ENCODE results near the gene PDSS2.
"Not testable (repeated sequence)": the region's sequence is repeated elsewhere in the genome, so short reads cannot be mapped to it uniquely, and the experiment has no call there.

The PDSS2 gene

DNA sequence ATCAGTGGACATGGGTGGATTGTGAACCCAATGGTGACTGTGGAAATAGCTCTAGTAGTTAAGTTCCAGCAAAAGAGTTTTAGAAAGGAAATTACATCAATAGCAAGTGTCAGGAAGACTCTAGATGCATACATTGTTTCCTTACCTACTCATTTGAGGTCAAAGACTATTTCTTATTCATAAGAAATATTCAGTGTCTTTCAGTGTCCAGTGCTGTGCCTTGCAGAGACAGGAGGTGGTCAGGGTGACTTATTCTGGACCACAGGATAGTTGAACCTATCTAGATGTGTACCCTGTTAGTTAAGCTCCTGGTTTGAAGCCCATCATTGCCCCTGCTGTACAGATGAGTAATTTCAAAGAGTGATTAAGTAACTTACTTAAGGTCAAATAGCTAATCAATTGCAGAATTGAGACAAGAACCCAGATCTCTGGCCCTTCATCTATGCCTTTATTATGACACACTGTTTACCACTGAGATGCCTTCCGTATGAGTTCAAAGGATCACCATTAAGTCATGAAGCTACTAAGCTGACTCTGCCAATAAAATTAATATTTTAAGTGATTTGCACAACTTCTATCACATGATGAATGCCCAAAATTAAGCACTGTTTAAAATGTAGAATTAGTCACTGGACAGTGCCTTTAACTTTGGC is 136.1 kb downstream of the PDSS2 start:
- no peak for DNase-seq (ENCODE audit: low read depth in 2 of 2)

DNA sequence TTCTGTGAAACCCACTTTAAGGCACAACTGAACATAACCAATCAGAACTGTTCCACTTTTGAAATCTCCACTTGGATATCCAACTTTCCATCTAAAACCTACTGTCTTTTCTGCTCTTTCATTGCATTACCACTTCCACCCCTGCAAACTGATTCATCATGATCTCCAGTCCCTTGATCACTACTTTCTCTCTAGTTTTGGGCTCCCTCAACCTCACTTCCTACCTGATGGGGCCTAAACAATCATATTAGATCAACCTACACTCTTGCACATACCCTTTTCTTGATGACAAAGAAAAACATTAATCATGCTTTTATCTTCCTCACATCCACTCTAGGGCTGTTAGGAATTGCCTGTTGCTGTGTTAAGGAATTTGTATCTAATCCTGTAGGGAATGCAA is 137.6 kb downstream of the PDSS2 start:
- DNase-seq (ENCODE audit: low read depth in 2 of 2) = no peak

DNA sequence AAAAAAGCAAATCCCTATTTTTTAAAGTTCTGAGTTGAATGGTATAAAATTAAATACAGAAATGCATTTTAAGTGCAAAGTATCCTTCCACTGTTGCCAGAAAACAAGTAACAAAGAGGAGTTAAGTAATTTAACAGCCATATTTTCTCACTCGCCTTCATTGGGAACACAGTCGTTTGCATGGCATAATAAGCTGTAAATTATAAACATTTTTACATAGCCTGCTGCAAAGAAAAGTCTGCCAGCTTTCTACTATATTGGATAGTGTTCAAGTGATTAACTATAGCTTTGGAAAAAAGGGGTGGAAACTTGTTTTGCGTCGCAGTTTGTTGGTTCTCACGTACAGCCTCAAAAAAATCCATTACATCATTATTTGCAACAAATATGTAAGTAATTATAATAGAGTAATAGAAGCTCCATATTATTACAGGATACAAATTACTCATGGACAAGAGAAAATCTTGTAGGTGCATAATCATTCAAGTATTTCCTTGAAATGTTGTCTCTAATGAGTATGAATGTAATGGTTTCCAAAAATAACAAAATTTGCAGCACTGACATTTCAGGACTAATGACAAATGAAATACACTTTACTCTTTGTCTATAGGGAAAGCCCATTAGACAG is 139.3 kb downstream of the PDSS2 start:
- DNase-seq (ENCODE audit: low read depth in 2 of 2) = peak; percentile 29 to 32

DNA sequence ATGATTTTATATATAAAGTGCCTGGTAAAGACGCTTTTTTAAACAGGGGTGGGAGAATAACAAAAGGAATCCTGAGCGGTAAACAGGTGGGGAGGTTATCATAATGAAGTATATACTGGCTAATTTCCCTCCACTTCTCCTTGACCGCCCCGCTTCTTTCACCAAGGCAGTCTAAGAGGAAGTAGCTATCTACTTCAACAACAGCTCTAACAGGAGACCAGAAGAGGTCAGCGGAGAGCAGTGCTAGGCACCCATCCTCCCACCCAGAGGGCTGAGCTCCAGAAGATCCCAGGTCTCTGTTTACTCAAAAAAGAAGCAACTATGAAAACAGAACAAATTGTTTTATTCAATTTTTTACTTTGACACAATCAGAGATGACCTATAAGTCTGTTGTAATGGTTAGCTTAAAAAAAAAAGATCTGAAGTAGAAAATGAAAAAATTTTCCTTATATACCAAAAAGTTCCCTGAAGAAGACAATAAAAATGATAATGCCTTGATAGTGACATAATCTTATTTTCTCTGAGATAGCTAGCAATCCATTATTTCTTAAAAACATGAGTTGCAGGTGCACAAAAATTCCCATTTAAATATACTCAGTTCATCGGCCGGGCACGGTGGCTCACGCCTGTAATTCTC is 141.1 kb downstream of the PDSS2 start:
- no peak for DNase-seq (ENCODE audit: low read depth in 2 of 2)

DNA sequence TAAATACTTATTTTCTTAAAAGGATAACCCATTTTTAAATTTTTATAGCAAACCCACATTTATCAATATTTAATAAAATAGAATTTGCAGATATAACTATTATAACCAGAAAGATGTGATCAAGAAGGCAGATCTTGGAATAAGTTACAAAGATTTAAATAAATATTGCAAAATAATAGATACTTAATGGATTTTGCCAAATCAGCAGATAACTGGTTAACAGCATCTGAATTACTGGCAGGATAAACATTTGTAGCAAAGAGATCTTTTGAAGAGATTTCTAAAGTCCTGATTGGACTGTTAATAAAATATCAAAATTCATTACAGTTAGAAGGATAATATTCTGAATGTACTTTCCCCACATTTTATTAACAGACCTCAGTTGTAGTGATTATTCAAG is 144.2 kb downstream of the PDSS2 start:
- DNase-seq (ENCODE audit: low read depth in 2 of 2) = no peak

DNA sequence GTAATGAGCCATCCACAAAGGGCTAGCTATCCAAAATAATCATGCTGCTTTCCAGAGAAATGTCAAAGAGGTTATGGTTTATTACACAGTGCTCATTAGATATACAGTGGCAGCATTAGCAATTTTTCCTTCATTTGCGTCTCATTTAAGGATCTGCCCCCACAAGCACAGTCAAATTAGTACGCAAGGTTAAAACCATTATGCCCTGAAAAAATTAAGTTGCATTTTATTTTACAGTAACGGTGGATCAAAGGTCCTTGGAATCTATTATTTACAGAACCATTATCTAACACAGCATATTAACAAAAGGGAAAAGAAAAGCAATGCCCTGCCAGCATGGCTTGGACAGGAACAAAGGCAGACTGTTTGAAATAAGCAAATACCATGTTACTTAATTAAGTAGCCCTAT is 144.8 kb downstream of the PDSS2 start:
- no peak for DNase-seq (ENCODE audit: low read depth in 2 of 2)

DNA sequence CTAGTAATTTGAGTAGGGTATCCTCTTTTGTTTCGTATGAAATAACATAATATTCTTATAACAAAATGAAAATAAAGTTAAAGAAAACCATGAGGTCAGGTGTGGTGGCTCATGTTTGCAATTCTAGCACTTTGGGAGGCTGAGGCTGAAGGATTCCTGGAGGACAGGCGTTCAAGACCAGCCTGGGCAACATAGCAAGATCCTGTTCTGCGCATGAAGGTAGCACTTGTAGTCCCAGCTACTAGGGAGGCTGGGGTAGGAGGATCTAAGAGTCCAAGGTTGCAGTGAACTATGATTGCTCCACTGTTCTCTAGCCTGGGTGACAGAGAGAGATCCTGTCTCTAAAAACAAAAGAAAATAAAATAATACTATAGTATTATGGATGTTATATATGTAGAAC is 145.6 kb downstream of the PDSS2 start:
- no peak for DNase-seq (ENCODE audit: low read depth in 2 of 2)

DNA sequence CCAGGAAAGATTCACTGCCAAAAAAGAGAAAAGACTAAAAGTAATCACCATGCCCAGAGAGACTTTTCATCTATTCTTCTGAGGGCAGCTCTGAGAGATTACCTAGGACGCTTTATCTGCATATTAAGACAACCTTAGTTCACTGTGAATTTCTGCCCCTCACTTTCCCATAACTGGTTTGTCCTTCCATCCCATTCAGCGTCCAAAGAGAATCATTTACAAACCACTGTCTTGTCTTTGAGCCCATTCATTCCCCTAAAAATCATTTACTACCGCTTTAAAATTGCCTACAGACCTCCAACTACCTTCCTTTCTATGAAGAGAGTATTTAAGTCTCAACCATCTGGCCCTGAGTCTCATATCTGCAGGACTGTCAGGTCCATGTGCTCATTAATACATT is 149.0 kb downstream of the PDSS2 start:
- DNase-seq (ENCODE audit: low read depth in 2 of 2) = no peak

DNA sequence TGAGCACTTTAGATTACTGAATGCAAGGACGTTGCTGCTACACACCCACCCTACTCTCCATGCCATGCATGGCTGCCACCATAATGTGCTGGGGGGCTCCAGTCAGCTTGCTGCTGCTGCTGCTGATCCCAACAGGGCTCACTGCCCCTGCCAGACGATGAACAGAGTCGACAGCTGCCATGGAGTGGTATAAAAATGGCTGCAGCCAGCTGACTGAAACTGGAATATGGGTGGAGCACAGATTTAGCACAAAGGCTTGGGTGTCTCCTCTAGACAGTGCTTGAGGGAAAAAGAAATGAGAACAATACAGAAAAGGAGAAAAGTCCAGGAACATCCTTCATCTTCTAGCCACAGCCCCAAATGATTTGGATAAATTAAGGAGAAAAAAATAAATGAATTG is 150.7 kb downstream of the PDSS2 start:
- no peak for DNase-seq (ENCODE audit: low read depth in 2 of 2)

DNA sequence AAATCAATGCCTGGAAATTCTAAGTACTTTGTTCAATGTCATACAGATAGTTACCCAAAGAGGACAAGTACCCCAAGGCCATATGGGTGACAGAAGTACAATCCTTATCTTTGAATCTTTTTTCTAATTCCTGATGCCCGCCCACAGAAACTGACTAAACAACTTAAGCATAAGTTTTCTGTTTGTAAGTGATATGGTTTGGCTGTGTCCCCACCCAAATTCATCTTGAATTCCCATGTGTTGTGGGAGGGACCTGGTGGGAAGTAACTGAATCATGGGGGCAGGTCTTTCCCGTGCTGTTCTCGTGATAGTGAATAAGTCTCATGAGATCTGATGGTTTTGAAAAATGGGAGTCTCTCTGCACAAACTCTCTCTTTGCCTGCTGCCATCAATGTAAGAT is 153.4 kb downstream of the PDSS2 start:
- DNase-seq (ENCODE audit: low read depth in 2 of 2) = not testable (repeated sequence)

DNA sequence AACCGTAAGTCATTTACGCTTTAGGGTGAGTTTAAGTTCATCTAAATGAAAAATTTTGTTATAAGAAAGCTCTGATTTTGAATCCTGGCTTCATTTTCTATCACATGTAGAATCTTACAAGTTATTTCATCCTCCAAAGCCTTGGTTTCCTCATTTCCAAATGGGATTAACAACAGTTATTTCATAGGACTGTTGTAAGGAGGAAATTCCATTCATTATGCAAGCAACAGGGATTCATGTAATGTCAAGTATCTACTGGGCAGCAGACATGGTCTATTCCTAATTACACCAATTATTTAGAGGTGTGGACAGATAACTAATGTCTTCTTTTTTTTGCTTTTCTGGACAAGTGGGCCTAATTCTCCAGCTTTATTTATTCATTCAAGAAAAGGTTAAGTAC is 154.0 kb downstream of the PDSS2 start:
- peak in 1 of 2 experiments; percentile 7 for DNase-seq (ENCODE audit: low read depth in 2 of 2)

DNA sequence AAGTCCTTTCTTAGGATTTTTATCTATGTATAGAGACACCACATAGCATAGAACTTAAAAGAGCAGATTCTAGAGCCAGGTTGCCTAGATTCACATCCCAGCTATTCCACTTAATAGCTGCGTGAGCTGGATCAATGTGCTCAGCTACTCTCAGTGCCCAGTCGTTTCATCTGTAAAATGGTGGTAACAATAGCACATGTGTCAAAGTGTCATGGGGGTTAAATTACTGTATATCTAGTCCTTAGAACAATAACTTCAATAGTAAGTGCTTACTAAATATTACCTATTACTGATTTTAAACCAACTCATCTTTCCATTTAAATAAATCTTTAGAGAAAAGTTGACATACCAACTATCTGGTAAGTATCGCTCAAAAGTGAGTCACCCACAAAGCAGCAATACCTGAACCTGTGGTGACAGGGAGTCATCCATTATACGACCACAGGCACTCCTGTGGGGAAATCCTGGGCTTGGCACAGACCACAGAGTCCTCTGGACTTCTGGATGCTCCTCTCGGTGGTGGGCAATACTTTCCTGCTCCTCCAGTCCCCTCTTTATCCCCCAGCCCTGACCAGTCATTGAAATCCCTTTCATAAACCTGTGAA is 154.8 kb downstream of the PDSS2 start:
- peak in 1 of 2 experiments; percentile 8 for DNase-seq (ENCODE audit: low read depth in 2 of 2)

DNA sequence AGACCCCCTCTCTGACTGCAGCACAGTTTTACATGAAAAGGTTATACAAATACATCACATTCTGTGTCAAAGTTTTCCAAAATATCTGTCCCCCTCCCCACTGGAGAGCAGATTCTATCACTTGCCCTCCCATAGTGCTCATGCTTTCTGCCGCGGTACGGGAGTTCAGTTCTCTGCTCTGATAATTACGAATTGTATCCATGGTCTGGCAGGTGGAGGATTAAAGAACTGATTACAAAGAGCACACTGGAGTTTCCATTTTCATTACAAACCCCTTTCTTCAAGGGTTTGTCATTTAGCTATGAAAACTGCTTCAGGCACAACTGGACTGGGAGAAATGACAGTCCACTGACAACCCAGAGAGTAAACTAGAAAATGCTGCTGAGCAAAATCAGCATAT is 166.0 kb downstream of the PDSS2 start:
- no peak for DNase-seq (ENCODE audit: low read depth in 2 of 2)

DNA sequence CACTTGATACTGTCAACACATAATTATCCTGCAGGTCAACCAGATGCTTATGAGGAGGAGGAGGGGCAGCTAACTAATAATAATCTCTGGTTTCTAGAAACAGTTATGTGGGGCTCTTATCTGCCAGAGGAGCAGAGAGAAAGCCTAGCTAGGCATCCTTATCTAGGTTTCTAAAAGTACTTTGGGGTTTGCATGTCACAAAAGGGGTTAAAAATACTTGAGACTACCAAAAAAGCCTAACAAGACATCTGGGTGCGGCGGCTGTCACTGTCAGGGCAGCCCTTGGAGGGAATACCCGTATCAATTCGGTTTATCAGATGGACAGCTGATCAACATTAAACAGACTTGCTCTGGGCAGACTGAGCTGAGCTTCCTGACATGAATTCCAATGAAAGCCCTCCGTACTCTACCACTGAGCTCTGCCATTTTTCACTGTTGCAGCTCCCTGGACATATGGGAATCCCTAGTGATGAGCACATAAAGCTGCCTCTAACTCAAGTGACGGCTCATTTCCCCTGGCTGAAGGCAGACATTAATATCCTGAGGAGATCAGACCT is 166.6 kb downstream of the PDSS2 start:
- DNase-seq (ENCODE audit: low read depth in 2 of 2) = no peak

DNA sequence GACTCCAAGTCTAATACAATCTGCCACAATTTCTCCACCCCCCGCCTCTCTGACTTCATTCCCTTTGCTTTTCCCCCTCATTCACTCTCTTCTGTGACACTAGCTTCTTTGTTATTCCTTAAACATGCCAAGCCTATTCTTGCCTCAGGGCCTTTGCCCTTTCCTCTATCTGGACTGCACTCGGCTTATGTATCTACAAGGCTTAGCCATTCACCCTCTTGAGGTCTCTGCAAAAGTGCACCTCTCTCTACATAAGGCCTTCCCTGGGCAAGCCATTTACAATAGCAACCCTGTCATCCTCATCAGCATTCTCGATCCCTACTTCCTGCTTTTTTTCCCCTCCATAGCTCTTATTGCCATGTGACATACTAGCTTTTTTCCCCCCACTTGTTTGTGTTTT is 168.9 kb downstream of the PDSS2 start:
- no peak for DNase-seq (ENCODE audit: low read depth in 2 of 2)

DNA sequence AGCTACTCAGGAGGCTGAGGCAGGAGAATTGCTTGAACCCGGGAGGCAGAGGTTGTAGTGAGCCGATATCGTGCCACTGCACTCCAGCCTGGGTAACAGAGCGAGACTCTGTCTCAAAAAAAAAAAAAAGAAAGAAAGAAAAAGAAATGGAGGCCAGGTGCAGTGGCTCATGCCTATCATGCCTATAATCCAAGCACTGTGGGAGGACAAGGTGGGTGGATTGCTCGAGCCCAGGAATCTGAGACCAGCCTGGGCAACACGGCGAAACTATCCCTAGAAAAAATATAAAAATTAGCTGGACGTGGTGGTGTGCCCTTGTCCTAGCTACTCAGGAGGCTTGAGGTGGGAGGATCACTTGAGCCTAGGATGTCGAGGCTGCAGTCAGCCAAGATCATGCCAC is 170.1 kb downstream of the PDSS2 start:
- DNase-seq (ENCODE audit: low read depth in 2 of 2) = not testable (repeated sequence)

DNA sequence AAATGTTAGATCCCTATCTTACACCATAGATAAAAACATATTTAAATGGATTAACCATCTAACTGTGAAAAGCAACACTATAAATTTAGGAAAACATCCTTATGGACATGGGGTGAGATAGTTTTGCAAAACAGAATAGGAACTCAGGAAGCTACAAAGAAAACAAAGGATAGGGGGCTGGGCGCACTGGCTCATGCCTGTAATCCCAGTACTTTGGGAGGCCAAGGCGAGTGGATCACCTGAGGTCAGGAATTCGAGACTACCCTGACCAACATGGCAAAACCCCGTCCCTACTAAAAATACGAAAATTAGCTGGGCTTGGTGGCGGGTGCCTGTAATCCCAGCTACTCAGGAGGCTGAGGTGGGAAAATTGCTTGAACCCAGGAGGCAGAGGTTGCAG is 173.7 kb downstream of the PDSS2 start:
- not testable (repeated sequence) for DNase-seq (ENCODE audit: low read depth in 2 of 2)

DNA sequence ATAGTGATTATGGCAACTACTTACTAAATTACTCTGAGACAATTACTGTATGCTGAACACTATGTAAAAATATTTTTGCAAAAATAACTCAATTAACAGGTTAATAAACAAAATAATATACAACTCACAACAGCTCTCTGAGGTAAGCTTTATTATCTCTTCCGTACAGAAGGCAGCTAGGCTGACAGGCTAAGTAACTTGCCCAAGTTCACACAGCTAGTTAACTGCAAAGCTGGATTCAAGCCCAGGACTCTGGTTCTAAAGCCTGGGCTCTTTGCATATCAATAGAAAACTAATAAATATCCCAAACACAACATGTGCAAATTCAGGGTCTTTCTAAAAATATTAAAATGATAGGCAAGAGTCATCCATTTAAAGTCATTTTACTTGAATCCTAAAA is 174.6 kb downstream of the PDSS2 start:
- DNase-seq (ENCODE audit: low read depth in 2 of 2) = no peak

DNA sequence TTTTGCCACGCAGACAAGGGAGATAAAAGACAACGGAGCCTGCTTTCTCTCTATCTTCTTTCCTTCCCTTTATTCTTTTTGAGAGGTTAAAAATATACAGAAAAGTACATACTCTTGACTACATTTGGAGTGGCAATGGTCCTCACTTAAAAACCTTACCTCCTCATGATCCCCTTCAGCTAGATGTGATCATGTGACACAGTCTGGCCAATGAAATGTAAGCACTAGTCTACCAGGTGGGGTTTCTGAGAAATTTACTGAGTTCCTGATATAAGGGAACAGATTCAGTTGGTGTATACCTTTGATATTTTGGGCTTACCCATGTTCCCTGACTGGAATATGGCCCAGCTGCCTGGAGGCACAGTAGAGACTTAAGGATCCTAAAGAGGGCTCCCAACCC is 178.6 kb downstream of the PDSS2 start:
- DNase-seq (ENCODE audit: low read depth in 2 of 2) = no peak

DNA sequence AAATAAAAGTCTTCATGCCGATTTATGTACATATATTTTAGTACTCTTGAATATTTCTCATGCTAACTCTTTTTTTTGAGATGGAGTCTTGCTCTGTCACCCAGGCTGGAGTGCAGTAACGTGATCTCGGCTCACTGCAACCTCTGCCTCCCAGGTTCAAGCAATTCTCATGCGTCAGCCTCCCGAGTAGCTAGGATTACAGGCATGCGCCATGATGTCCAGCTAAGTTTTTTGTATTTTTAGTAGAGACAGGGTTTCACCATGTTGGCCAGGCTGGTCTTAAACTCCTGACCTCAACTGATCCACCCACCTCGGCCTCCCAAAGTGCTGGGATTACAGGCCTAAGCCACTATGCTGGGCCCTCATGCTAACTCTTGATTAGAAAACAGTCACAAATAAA is 179.4 kb downstream of the PDSS2 start:
- DNase-seq (ENCODE audit: low read depth in 2 of 2) = not testable (repeated sequence)

DNA sequence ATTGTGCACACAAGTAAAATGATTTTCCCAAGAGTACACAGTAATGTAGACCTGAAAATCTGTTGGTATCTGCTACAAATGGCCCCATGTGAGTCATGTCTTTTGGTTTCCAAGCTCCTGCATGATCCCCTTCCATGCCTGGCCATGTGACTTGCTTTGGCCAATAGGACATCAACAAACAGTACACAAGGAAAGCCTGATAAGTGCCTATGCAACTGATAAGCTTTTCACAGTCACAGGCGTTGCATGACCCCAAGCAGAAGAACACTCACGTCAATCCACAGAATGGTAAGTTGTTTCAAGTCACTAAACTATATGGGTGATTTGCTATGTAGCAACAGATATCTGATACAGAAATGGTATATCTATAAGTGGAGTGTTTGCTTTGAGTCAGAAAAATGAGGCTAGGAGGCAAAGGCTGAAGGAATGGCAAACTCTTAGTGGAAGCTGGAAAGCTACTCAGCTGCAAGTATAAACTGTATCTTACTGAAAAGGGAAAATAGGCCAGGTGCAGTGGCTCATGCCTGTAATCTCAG is 184.0 kb downstream of the PDSS2 start:
- DNase-seq (ENCODE audit: low read depth in 2 of 2) = no peak

DNA sequence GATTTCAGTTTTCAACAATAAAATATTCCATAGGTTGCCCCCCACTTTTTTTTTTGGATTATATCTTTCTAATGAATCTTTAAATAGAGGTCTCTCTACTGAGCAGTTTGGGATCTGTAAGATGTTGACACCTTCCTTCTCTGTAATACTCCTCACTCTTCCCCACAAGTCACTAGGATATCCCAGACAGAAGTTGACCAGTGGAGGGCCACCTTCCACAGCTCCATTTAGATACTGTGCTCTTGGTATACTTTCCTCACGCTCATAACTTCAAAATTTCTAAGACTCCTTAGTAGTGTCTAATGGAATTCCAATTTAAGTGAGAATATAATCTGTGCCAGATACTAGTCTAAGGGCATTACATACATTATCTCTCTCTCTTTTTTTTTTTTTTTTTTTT is 185.1 kb downstream of the PDSS2 start:
- no peak for DNase-seq (ENCODE audit: low read depth in 2 of 2)

Measured in fibroblast of skin of left quadriceps (primary cell).